Dedifferentiated amniotic fluid mesenchymal stem cell (primary cell): Measurements from ENCODE around the gene GRK5.

Experiments
- DNase-seq: peaks from one replicate; pipeline ENCODE4 v3.0.0-alpha.2; 2016; ENCODE audit errors: extremely low spot score

GRK5 gene

GRCh38 chr10:119360181-119360921 lies 153.0 kb downstream of the GRK5 start:
- DNase-seq, result no peak

GRCh38 chr10:119361037-119361436 lies 153.7 kb downstream of the GRK5 start:
- DNase-seq, result no peak

GRCh38 chr10:119362122-119362521 lies 154.8 kb downstream of the GRK5 start:
- DNase-seq, result no peak

GRCh38 chr10:119364645-119365600 lies 157.6 kb downstream of the GRK5 start:
- no peak for DNase-seq

- DNase-seq, result no peak
Measured at GRCh38 chr10:119365773-119366599, 158.6 kb downstream of the GRK5 start.

GRCh38 chr10:119367841-119368549 lies 160.6 kb downstream of the GRK5 start:
- no peak for DNase-seq

- no peak for DNase-seq
Measured at GRCh38 chr10:119368581-119368980, 161.2 kb downstream of the GRK5 start.

GRCh38 chr10:119368991-119369869 lies 161.9 kb downstream of the GRK5 start:
- DNase-seq, result no peak

- DNase-seq, result peak; percentile 90
Measured at GRCh38 chr10:119370111-119370741, 162.9 kb downstream of the GRK5 start.

- peak; percentile 77 for DNase-seq
Measured at GRCh38 chr10:119370972-119371703, 163.8 kb downstream of the GRK5 start.

- no peak for DNase-seq
Measured at GRCh38 chr10:119371704-119372663, 164.6 kb downstream of the GRK5 start.

- DNase-seq, result no peak
Measured at GRCh38 chr10:119373294-119374102, 166.1 kb downstream of the GRK5 start.

- no peak for DNase-seq
Measured at GRCh38 chr10:119374236-119374635, 166.9 kb downstream of the GRK5 start.

- DNase-seq, result peak; percentile 33
Measured at GRCh38 chr10:119375574-119376272, 168.4 kb downstream of the GRK5 start.

GRCh38 chr10:119377451-119377957 lies 170.1 kb downstream of the GRK5 start:
- no peak for DNase-seq
